ENCODE data around the gene DDAH1.

DNA sequence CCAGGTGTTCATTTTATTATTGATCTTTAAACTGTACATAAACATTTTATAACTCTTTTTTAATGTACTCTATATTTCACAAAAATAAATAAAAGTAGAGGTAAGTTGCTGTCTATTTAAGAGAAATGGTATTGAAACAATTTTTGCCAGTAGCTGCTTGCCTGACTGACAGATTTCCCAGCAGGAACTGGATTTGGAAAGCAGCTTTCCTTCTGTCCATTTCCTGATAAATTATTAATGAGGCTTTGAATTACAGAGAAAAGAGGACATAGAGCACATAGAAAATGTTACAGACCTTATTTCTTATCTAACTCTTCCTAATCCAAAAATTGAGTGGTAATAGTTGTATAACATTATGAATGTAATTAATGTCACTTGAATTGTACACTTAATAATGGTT lies 108.8 kb downstream of the DDAH1 start:
- no peak for TF ChIP-seq CTCF (IDR thresholded peaks at IDR 0.05)
- no peak for TF ChIP-seq POLR2A (IDR thresholded peaks at IDR 0.05)
- no peak for TF ChIP-seq EP300 (IDR thresholded peaks at IDR 0.05)

Data from ovary (tissue), 3 donors.